Measurements from ENCODE around the gene THAP10. TPM values are rescaled to one million over a fixed set of nuclear protein-coding genes. Genes with fewer than 3 reads are reported as not detected.
"Not testable (repeated sequence)": the region's sequence is repeated elsewhere in the genome, so short reads cannot be mapped to it uniquely, and the experiment has no call there.

Gene THAP10
- polyA plus RNA-seq, 3 donors = 0.74 to 1.5 (median 1.1) TPM

GRCh38 chr15:70882361-70882760 lies 9.9 kb downstream of the THAP10 start:
- WGBS, 3 donors = 66 to 84% (median 72%) methylated on average over 2 of the region's 2 CpGs
- H3K27ac ChIP-seq (ENCODE audit: low read depth, low read length) = no peak overlapping the region

GRCh38 chr15:70880781-70881180 lies 11.5 kb downstream of the THAP10 start:
- no peak overlapping the region for H3K27ac ChIP-seq (ENCODE audit: low read depth, low read length)
- WGBS, 3 donors = 82 to 90% (median 89%) methylated on average over 2 of the region's 2 CpGs

GRCh38 chr15:70879401-70879800 lies 12.8 kb downstream of the THAP10 start:
- WGBS, 3 donors = 62 to 71% (median 67%) methylated on average over 2 of the region's 2 CpGs
- H3K27ac ChIP-seq (ENCODE audit: low read depth, low read length) = no peak overlapping the region

- 69 to 71% (median 70%) methylated on average over 2 of the region's 2 CpGs for WGBS, 3 donors
- H3K27ac ChIP-seq (ENCODE audit: low read depth, low read length) = no peak overlapping the region
These were observed 15.6 kb downstream of the THAP10 start for GRCh38 chr15:70876683-70877082.

GRCh38 chr15:70876011-70876410 lies 16.2 kb downstream of the THAP10 start:
- WGBS, 3 donors = 56 to 78% (median 73%) methylated on average over 3 of the region's 3 CpGs
- H3K27ac ChIP-seq (ENCODE audit: low read depth, low read length) = no peak overlapping the region

GRCh38 chr15:70875001-70875782 lies 17.0 kb downstream of the THAP10 start:
- WGBS, 3 donors = 69 to 76% (median 71%) methylated on average over 7 of the region's 7 CpGs

GRCh38 chr15:70873232-70874054 lies 18.8 kb downstream of the THAP10 start:
- H3K27ac ChIP-seq (ENCODE audit: low read depth, low read length) = no peak overlapping the region
- 87 to 92% (median 88%) methylated on average over 2 of the region's 2 CpGs for WGBS, 3 donors

More at GRCh38 chr15:70875001-70875782, 17.0 kb downstream of the THAP10 start:
- H3K27ac ChIP-seq (ENCODE audit: low read depth, low read length) = no peak overlapping the region

GRCh38 chr15:70871490-70871889 lies 20.7 kb downstream of the THAP10 start:
- H3K27ac ChIP-seq (ENCODE audit: low read depth, low read length) = not testable (repeated sequence)
- 93 to 94% (median 94%) methylated on average over 29 to 34 of the region's 34 CpGs for WGBS, 3 donors

GRCh38 chr15:70870051-70870450 lies 22.2 kb downstream of the THAP10 start:
- no peak overlapping the region for H3K27ac ChIP-seq (ENCODE audit: low read depth, low read length)

GRCh38 chr15:70869346-70869745 lies 22.9 kb downstream of the THAP10 start:
- WGBS, 3 donors = 58 to 73% (median 72%) methylated on average over 3 of the region's 3 CpGs
- H3K27ac ChIP-seq (ENCODE audit: low read depth, low read length) = no peak overlapping the region

- H3K27ac ChIP-seq (ENCODE audit: low read depth, low read length) = no peak overlapping the region
- WGBS, 3 donors = 21 to 50% (median 27%) methylated on average over 6 of the region's 6 CpGs
These were observed 24.2 kb downstream of the THAP10 start for GRCh38 chr15:70867911-70868467.

- WGBS, 3 donors = 79 to 80% (median 80%) methylated on average over 5 of the region's 5 CpGs
- H3K27ac ChIP-seq (ENCODE audit: low read depth, low read length) = no peak overlapping the region
These were observed 25.1 kb downstream of the THAP10 start for GRCh38 chr15:70866982-70867641.

- 51 to 75% (median 70%) methylated on average over 4 of the region's 4 CpGs for WGBS, 3 donors
- H3K27ac ChIP-seq (ENCODE audit: low read depth, low read length) = no peak overlapping the region
These were observed 28.6 kb downstream of the THAP10 start for GRCh38 chr15:70863450-70864218.

- no peak overlapping the region for H3K27ac ChIP-seq (ENCODE audit: low read depth, low read length)
- 84 to 87% (median 85%) methylated on average over 11 of the region's 11 CpGs for WGBS, 3 donors
These were observed 32.2 kb downstream of the THAP10 start for GRCh38 chr15:70859998-70860397.

GRCh38 chr15:70859322-70859908 lies 32.8 kb downstream of the THAP10 start:
- H3K27ac ChIP-seq (ENCODE audit: low read depth, low read length) = no peak overlapping the region
- 85 to 90% (median 89%) methylated on average over 14 of the region's 14 CpGs for WGBS, 3 donors

- WGBS, 3 donors = 84 to 95% (median 93%) methylated on average over 9 of the region's 9 CpGs
- H3K27ac ChIP-seq (ENCODE audit: low read depth, low read length) = not testable (repeated sequence)
These were observed 33.5 kb downstream of the THAP10 start for GRCh38 chr15:70858614-70859321.
